ENCODE results near the gene PAX5. TPM values are rescaled to one million over a fixed set of nuclear protein-coding genes. Genes with fewer than 3 reads are reported as not detected.
A peak's percentile ranks its signal among the peaks of the same experiment; 100 is the strongest.

The PAX5 gene
- total RNA-seq, 1 donor from 2014 or later, result 1.3 TPM

GRCh38 chr9:36906492-36906891 lies 127.6 kb downstream of the PAX5 start:
- H3K4me3 Mint-ChIP-seq (ENCODE audit: unreplicated experiment), result no peak overlapping the region
- H3K4me1 Mint-ChIP-seq (ENCODE audit: unreplicated experiment), result no peaks in the 10 kb centered on the region
- H3K27me3 Mint-ChIP-seq (ENCODE audit: unreplicated experiment), result no peaks in the 10 kb centered on the region
- H3K9me3 Mint-ChIP-seq (ENCODE audit: unreplicated experiment), result no peaks in the 10 kb centered on the region
- H3K36me3 Mint-ChIP-seq (ENCODE audit: low read depth, unreplicated experiment), result no peaks in the 10 kb centered on the region
- no peak overlapping the region for H3K27ac Mint-ChIP-seq (ENCODE audit: unreplicated experiment)
- no peak for DNase-seq (ENCODE audit: low spot score)
- no peak for TF ChIP-seq CTCF (IDR thresholded peaks at IDR 0.05; ENCODE audit: unreplicated experiment)

- H3K4me3 Mint-ChIP-seq (ENCODE audit: unreplicated experiment), result no peak overlapping the region
- no peaks in the 10 kb centered on the region for H3K36me3 Mint-ChIP-seq (ENCODE audit: low read depth, unreplicated experiment)
- H3K27me3 Mint-ChIP-seq (ENCODE audit: unreplicated experiment), result no peaks in the 10 kb centered on the region
- DNase-seq (ENCODE audit: low spot score), result no peak
- H3K27ac Mint-ChIP-seq (ENCODE audit: unreplicated experiment), result no peak overlapping the region
- H3K4me1 Mint-ChIP-seq (ENCODE audit: unreplicated experiment), result no peaks in the 10 kb centered on the region
- H3K9me3 Mint-ChIP-seq (ENCODE audit: unreplicated experiment), result no peaks in the 10 kb centered on the region
- peak; percentile 33 for TF ChIP-seq CTCF (IDR thresholded peaks at IDR 0.05; ENCODE audit: unreplicated experiment)
Measured at GRCh38 chr9:36905101-36906066, 128.7 kb downstream of the PAX5 start.

GRCh38 chr9:36903541-36904435 lies 130.3 kb downstream of the PAX5 start:
- Mint-ChIP-seq H3K4me1 (ENCODE audit: unreplicated experiment) (no peaks in the 10 kb centered on the region), H3K36me3 (ENCODE audit: low read depth, unreplicated experiment) (no peaks in the 10 kb centered on the region), H3K9me3 (ENCODE audit: unreplicated experiment) (no peaks in the 10 kb centered on the region), H3K4me3 (ENCODE audit: unreplicated experiment) (no peak overlapping the region), H3K27ac (ENCODE audit: unreplicated experiment) (no peak overlapping the region), H3K27me3 (ENCODE audit: unreplicated experiment) (peaks cover 2% of the 10 kb centered on the region)
- no peak for DNase-seq (ENCODE audit: low spot score)
- no peak for TF ChIP-seq CTCF (IDR thresholded peaks at IDR 0.05; ENCODE audit: unreplicated experiment)

- Mint-ChIP-seq H3K4me3 (ENCODE audit: unreplicated experiment) (no peak overlapping the region), H3K27ac (ENCODE audit: unreplicated experiment) (no peak overlapping the region), H3K36me3 (ENCODE audit: low read depth, unreplicated experiment) (no peaks in the 10 kb centered on the region), H3K27me3 (ENCODE audit: unreplicated experiment) (peaks cover 2% of the 10 kb centered on the region), H3K9me3 (ENCODE audit: unreplicated experiment) (no peaks in the 10 kb centered on the region), H3K4me1 (ENCODE audit: unreplicated experiment) (no peaks in the 10 kb centered on the region)
- no peak for DNase-seq (ENCODE audit: low spot score)
- TF ChIP-seq CTCF (IDR thresholded peaks at IDR 0.05; ENCODE audit: unreplicated experiment), result no peak
Measured at GRCh38 chr9:36902861-36903524, 131.1 kb downstream of the PAX5 start.

Data from endothelial cell (in vitro differentiated cells).